Measurements from ENCODE around the gene DYRK3.
A peak's percentile ranks its signal among the peaks of the same experiment; 100 is the strongest.

DYRK3 gene

DNA sequence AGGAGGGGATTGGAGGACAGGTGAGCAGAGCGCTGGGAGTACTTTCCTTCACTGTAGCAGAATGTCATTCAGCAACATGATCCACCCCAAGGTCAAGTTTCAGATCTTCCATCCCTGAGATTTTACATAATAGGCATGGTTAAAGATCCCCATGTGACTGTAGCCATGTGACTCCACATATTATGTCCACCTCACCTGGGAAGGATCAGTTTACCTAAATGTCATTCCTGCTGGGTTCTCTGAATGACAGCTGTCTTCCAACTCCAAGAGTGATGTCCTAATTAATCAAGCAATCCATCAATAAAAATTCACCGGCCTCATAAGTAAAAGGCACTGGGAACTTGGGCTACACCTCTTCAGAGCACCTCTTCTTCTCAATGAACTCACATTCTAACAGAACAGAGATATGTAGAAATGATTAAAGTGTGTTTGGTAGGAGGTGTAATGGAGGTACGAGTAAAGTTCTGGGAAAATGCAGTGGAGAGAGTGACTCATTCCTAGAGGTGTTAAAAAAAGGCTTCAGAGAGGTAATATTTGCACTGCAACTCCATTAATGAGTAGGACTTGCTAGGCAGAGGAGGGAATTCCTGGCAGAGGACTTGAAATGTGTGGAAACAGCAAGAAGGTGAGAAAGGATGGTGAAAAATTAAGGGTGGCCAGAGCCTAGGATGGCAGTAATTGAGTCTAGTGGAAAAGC is 27.2 kb downstream of the DYRK3 start:
- no peak for DNase-seq

DNA sequence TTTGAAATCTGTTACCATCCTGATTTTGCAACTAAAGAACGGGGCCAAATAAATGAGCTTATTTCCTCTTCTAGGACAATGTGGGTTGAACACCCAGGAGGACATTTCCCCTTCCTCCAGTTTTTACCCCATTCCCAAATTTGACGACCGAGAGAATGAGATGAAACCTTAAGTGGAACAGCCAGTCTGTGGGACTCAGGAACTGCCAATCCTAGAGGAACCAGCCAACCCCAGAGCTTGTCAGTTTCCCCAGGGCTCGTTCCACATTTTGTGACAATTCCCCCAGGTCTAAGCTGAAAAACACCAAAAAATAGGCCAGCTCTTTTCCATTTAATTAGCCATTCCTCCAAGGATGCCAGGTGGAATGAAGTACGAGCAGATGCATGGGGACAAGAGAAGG is 28.0 kb downstream of the DYRK3 start:
- DNase-seq = no peak

DNA sequence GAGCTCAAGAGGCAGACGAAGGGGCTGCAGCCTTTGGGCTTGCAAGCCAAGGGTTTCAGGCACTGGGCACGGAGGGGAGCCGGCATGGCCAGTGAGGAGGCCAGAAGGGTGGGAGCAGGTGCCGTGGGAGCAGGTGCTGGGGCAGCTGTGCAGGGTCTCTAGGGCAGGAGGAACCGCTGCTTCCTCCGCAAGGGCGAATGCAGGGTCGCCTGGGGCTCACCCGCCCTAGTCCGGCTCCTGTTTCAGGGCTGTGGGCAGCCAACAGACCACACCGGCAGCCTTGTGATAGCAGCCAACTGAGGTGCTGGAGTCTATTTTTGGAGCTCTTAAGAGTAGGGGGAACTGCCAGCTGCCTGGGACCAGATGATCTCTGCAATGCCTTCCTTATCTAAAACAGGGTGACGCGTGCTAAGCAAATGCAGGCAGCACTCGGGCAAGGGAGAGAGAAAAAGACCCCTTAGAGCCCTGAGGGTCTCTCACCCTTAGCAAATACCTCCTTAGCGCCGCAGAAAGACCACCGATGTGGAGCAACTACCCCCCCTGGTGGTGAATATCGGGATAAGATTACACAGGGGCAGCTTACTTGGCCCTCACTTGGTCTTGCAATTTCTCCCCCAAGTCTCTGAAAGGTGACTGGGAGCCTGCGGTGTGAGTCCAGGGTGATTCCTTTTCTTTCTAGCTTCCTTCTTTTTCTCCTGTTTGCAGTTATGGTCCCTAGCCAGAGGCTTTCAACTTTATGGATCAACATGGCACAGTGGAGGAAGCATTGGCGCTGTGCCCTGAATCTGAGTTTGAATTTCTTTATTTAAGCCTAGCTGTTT is 28.7 kb downstream of the DYRK3 start:
- DNase-seq = peak; percentile 58 to 62

DNA sequence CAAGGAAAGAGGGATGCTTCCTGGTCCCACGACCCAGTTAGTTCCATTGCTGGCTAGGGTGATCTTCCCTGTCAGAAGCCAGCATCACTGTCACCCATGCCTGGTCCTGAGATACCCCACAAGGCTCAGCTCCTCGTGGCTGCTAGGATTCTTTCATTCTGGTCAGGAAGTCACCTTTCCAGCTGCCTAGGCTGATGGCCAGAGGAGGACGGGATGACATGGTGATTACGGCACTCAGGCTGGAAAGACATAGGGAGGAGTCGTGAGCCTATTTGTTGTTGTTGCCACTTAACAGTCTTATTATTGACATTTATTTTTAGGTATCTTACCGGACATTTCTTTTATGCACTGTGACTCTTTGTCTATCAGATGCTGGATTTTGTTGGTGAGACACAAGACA is 29.4 kb downstream of the DYRK3 start:
- DNase-seq = no peak

DNA sequence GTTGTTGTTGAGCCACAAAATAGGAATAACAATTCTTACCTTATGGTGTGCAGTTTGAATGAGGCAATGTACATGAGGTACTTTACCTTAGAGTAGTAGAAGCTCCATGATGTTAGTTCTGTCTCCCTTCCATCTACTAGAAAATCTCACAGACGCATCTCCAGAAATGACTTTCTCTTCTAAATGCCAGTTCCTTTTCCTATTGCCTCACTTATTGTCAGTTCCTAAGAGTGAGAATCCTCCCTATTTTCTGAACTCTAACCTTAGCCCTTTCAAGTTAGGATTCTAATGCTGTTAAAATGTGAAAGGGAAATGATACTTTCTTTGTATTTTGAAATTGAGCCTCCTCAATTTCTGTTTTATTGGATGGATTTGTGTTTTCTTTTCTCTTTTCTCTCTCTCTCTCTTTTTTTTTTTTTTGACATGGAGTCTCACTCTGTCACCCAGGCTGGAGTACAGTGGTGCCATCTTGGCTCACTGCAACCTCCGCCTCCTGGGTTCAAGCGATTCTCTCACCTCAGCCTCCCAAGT is 30.8 kb downstream of the DYRK3 start:
- no peak for DNase-seq

DNA sequence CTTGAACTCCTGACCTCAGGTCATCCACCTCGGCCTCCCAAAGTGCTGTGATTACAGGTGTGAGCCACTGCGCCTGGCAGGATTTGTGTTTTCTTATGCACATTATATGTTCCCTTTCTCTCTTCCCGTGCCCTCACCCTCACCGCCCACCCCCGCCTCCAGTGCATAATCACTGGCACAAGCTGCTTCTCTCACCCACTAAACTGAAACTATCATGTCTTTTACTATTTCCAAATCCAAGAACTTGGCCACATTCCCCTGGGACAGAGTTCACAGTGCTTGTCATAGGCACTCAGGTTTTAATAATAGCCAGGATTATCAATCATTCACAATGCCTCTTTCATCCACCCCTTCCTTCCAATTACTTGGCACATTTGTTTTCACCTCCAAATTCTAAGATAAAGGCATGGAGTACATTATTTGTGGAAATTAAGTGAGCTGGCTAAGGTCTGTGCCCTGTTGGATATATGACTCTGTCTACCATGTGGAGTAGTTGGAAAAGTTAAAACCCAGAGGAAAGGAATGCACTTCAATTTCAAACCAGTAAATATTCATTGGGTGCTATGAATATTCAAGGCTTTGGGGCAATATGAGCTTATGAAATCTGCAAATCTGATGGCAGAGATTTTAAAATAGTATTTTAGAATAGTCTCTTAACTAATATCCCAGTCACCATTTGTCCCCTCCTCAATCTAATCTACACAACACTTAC is 31.8 kb downstream of the DYRK3 start:
- DNase-seq = no peak

DNA sequence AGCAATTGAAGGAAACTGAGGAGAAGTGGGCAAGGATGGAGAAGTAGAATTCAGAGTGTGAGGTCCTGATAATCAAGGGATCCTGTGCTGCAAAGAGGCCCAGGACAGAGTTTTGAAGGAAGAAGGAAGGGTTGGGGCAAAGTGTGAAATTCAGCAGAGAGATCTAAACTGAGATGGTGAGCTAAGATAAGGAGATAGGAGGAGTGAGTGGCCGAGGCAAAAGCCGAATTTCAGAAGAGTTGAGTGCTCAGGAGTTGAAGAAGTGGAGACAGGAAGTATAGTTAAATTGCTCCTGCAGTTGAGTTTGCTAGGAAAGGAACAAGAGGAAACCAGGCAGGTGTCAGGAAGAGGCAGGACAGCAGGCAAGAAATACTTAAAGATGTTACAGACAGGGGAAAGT is 33.0 kb downstream of the DYRK3 start:
- no peak for DNase-seq

DNA sequence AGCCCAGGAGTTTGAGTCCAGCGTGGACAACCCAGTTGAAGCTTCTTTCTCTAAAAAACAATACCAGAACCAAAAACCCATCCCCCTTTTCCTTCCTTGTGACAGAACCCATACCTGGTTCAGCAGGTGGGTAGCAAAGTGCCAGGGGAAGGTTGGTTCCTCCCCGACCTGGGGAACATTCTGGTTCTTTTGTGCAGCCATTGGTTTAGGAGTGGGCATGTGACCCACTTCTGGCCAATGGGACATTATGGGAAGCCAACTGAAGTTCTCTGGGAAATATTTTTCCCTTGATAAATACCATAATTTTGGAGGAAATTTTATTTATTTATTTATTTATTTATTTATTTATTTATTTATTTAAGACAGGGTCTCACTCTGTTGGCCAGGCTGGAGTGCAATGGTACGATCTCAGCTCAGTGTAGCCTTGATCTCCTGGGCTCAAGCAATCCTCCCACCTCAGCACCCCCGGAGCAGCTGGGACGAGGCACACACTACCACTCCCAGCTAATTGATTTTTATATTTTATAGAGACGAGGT is 33.6 kb downstream of the DYRK3 start:
- no peak for DNase-seq

DNA sequence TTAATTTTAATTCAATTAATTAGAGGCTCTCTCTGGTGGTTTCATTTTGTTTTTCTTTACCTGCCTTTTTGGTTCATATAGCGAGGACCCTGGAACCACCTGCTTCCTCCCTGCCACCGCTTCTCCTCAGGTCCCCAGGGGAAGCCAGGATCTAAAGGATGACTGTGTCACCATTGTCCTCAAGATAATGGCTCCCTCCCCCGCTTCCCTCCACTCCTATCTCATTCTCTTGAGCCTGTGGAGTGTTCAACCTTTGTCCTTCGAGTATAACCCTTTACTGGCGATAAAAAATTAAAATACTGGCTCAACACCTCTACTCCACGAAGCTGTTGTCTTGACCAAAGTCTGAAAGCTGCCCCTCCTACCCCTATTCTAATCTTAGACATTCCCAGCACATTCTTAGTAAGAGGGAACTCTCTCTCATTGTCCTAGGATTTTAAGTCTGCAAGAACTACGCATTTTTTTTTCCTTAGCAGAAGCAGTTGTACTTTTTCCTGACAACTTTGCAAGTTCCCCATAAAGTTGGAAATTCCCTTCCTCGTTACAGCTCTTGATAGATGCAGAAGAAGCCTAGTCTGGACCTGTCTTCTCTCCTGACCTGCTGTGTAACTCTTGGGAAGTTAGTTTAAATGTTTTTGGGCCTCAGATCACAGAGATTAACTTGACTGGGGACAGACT is 36.8 kb downstream of the DYRK3 start:
- no peak for DNase-seq

DNA sequence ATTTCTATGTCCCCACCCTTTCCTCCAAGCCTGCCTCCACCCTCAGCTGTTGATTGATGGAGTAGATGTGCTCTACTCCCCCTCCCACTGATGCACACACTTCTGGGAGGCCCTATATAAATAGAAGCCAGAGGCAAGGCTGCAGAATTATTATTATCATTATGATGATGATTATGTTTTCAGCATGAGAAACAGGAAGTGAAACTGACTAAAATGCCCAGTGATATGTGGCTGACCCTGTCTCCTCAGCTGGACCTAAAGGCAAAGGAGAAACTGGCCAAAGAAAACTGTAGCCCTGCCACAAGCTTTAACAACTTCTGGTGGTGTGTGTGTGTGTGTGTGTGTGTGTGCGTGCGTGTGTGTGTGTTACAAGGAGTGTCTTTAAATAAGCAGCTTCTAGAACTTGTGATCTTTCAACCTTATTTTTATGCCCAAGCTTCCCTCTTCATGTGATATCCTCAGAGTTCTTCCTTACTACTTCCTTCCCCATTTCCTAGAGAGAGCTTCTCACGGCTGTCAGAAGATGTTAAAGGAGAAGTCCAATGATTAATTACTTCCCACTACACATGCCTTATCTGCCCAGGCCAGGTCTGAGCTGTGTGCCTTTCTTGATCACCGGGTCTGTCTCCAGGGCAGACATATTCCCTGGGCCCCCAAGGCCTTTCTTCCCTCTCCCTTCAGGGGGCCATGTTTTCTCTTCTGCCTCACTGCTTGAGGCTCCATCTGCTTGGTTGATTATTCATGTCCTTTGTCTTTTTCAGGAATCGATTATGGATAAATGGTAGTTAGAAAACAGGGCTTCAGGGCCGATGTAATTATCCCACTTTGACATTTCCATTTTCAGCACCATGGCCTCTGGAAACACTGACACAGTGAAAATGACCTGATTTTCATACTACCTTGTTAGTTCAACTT is 37.8 kb downstream of the DYRK3 start:
- no peak for DNase-seq

DNA sequence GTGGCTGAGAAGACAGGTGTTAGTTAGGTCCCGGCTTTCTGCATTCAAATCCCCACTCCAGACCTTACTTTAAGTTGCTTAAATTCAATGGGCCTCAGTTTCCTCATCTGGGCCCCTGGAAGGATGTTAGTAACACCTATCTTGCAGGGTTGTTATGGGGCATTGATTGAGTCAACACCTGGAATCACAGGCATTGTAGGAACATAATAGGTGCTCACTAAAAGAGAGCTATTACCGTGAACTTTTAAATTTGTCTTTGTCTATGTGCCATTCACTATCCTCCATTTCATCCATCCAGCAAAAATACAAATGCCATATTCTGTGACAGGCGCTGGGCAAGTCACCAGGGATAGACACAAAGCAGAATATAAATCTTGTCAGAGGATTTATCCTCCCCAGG is 38.9 kb downstream of the DYRK3 start:
- DNase-seq = no peak

DNA sequence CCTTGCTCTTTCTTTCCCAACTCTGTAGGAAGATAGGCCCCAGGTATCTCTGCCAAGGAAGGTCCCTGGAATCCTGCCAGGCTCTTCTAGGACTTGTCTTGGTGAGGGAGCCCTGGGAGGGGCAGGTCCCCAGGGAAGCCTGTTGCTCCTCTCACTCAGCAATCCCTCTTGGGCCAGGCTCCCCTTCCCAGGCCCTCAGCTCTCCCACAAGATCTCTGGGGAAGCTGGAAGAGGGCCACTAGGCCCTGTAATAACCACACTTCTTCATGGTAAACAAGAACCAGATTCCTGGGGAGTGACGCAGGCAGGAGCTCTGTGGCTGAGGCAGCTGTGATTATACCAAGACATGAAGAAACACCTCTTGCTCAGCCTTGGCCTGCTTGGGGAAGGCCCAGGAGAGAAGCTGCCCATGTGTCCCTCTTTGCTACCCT is 39.4 kb downstream of the DYRK3 start:
- DNase-seq = no peak

DNA sequence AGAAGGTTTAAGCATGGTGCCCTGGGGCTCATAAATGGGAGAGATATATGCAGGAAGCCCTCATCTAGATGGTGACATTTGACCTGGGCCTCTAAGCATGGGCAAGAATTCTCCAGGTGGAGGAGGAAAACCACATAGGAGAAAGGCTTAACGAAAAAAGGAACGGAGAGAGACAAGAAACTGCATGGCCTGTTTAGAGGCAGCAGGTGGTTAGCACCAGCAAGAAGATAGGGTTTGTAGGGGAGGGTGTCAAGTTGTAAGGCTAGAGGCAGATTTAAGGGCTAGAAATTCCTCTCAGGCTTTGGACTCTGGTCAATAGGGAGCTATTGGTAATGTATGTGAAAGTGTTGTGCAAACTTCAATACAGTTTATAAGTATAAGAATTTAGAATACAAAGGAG is 41.2 kb downstream of the DYRK3 start:
- no peak for DNase-seq

DNA sequence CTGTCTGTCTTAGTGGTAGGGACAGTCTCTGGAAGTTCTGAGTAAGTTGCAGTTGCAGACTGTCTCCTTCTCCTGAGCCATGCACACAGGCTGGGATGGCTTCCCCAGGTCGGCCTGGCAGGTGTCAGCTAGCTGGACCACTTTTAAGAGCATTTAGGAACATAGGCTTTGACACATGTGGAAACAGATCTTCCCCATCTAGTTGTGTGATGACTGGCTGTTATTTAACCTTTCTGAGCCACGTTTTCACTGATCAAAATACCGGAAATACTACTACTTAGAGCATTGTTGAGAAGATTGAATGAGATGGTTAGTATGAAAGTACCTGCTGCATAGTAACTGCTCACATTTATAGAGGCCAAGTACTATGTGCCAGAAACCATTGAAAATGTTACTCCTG is 43.2 kb downstream of the DYRK3 start:
- no peak for DNase-seq

DNA sequence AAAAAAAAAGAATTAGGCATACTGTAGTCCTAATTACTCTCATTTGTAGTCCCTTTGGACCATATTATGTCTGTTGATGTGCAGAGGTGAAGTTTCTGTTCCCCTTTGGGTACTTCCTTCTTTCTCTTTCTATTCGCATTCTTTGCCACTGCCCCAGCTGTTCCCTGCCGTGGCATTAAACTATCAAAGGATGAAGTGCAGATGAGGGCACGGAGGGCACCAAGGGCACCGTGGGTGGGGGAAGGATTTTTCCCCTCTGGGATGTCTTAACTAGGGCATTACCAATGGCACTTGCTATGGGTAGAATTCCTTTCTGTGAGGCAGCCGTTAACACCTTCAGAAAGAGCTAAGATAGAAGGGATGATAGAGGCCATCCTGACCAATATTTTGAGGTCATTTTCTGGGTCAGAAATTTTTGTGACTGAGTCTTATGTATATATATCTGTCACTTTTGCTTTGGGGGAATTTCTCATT is 44.4 kb downstream of the DYRK3 start:
- DNase-seq = no peak

DNA sequence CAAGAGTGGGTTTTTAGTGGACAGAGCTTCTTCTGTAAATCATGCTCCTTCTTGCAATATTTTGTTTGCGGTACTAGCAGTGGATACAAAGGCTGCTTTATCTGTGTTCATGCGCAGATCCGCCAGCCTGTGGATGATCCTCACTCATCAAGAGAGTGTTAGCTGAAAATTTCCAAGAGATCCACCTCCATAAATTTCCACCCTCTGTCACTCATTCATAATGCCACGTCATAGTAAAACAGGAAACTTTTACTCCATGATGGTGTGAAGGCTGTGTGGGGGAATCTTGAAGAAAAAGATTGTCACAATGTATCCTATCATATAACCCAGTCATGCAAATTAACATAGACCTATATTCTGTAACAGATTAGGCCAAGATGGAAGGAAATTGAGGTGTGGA is 44.9 kb downstream of the DYRK3 start:
- DNase-seq = no peak

DNA sequence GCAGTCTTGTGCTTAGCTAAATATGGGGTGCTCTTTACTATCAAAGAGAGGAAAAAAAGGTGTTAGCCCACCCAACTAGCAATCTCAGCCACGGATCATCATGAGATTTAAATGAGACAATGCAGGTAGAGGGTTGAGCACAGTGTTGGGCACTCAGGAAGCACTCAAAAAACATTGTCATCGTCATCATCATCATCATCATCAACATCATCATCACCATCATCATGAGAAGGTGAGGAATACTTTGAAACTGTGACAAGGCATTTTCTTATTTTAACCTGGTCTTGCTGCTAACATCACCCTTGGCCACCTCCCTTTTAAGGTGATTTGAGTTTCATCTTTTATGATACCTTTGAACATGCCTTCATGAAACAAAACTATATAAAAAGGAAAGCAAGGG is 46.0 kb downstream of the DYRK3 start:
- no peak for DNase-seq

DNA sequence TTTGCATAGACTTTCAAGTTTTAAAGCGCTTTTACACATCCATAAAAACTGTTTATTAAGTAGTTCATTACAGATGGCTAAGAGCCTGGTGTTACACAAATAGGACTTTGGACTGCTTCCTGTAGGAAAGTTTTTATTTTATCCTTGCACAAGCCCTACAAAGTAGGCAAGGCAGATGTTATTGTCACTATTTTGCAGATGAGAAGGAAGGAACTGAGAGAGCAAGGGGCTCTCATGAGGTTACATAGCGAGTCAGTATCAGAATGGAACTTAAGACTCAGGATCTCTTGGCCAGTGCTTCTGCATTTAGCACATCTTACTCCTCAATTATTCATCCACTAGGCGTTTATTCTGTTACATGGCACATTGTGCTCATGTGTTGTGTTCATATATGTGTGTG is 46.8 kb downstream of the DYRK3 start:
- DNase-seq = no peak

DNA sequence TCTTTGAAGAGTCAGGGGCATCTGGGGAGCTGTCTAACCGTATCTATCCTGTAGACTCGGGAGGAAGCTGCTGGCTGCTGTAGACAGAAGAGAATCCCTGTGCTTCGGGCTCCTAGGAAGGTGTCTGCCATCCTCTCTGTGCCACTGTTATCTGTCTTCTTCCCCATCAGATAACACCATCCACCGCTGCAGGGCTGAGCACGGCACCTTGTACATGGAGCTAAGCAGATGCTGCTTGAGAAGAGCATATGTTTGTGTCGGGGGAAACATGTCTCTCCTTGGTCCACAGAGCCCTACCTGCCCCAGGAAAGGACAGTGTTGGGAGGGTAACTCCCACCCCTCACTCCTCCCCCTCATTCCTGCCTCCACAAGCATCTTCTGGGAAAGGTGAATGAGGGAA is 48.0 kb downstream of the DYRK3 start:
- no peak for DNase-seq

DNA sequence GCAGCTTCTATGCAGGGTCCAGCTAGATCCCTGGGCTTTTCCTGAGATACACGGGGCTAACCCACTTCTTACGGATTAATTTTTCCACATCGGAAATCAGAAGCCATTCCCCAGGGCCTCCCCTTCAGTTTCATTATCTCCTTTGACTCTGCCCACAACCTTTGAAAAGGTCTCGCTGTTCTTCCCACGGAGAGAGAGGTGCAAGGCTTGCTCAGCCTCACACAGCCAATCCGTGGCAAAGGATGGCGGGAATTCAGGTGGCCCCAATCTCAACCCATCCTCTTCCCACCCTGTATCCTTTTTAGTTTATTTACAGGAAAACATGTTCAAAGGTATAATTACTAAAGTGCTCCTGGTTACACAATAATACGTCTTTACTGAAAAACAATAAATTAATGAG is 48.7 kb downstream of the DYRK3 start:
- DNase-seq = no peak

Data from activated CD4-positive, alpha-beta T cell treated with anti-CD3 and anti-CD28 coated beads, Interleukin-2, amount 50 U/mL, for 4 hours (primary cell).